Adrenal gland (tissue), 12 donors: ENCODE data around the gene JPH2. TPM values are rescaled to one million over a fixed set of nuclear protein-coding genes. Genes with fewer than 3 reads are reported as not detected.

Source experiments
- DNase-seq, 7 donors: peaks; one replicate each; pipeline ENCODE4 v3.0.0-alpha.2; 2019 to 2020
- H3K27ac ChIP-seq, 5 donors: fragments of 200-600 bp; sonication (generic) in 4 of 5; 1 replicate in 3 of 5; 2 replicates in 2 of 5; pipeline versions ENCODE4 v1.5.1 to v1.8.0; 2016 to 2020; ENCODE audit warnings: mild to moderate bottlenecking in 1 of 5
- H3K27me3 ChIP-seq: fragments of 200-600 bp; 2 replicates; pipeline ENCODE4 v1.8.0; 2021
- H3K36me3 ChIP-seq, 2 donors: fragments of 200-600 bp; replicated peaks in 1 of 2; 1 replicate in 1 of 2; 2 replicates in 1 of 2; pipeline versions ENCODE4 v1.5.1 to v1.8.0; 2018 to 2022
- H3K4me1 ChIP-seq, 2 donors: fragments of 200-600 bp; replicated peaks in 1 of 2; 1 replicate in 1 of 2; 2 replicates in 1 of 2; pipeline versions ENCODE4 v1.5.1 to v1.8.0; 2018 to 2021
- H3K4me3 ChIP-seq, 4 donors: fragments of 200-600 bp; sonication (generic) in 3 of 4; one replicate each; pipeline ENCODE4 v1.5.1; 2016 to 2018
- H3K9me3 ChIP-seq, 3 donors: fragments of 200-600 bp; sonication (generic) in 1 of 3; replicated peaks in 1 of 3; 1 replicate in 2 of 3; 2 replicates in 1 of 3; pipeline versions ENCODE4 v1.5.1 to v1.8.0; 2016 to 2021
- POLR2A ChIP-seq, 2 donors: fragments of 450-650 bp; IDR thresholded peaks; one replicate each; pipeline ENCODE4 v1.6.1; 2017; ENCODE audit warnings: antibody characterized with exemption in 2 of 2, mild to moderate bottlenecking in 2 of 2, moderate library complexity in 1 of 2
- WGBS, 4 donors: extraction: QIAGEN DNeasy Blood & Tissue Kit in 2 of 4; methylation state at CpG; one replicate each; pipeline versions ENCODE4 v1.1.5 to v1.1.7; 2013 to 2017; 5-methylcytosine and 5-hydroxymethylcytosine counted together
- intact Hi-C, 2 donors: fragments of 100-400 bp; cut with DNase I; formaldehyde crosslinking; loops; one replicate each; pipeline versions ENCODE4 v1.14.1 to v1.15.0; 2022 to 2023
- polyA plus RNA-seq, 3 donors: library from polyadenylated mRNA; stranded (reverse); fragments of 200-250 nt in 2 of 3; fragments of 350-450 nt in 1 of 3; fragmentation: Illumina TruSeq in 1 of 3; extraction: RNeasy Lipid Tissue Mini Kit (QIAGEN cat#74804) in 1 of 3; gene quantifications; one replicate each; pipeline ENCODE4 v1.2.3, GENCODE V29; 2013 to 2014
- total RNA-seq, 9 donors: library from RNA; depleted of rRNA in 4 of 9; stranded (reverse); fragments of >200 nt in 4 of 9; fragments of 120-200 nt in 1 of 9; fragmentation: NEBNext Ultra II Directional in 1 of 9; extraction: Animal tissue kit (Norgen Biotek cat#: 25700) in 1 of 9; gene quantifications; one replicate each; pipeline versions ENCODE4 v1.1.0 to v1.2.4, GENCODE V29; 2013 to 2023
- TF ChIP-seq, protein P1 (sequence below), 6 experiments: fragments of 450-650 bp in 4 of 6; fragments of 200-600 bp in 2 of 6; sonication (generic) in 1 of 6; IDR thresholded peaks; 1 replicate in 5 of 6; 2 replicates in 1 of 6; pipeline versions ENCODE4 v1.5.1 to v1.8.0; 2016 to 2021; ENCODE audit warnings: antibody characterized with exemption in 6 of 6, mild to moderate bottlenecking in 2 of 6, moderate library complexity in 1 of 6
- donor health status: healthy with polysubstance abuse.
- donor health status: Bipolar disorder and iron deficiency.
- donor health status: DM: yes; HTN: yes; CAD: no.
- donor health status: DM: no; HTN: no; CAD: no.
- donor health status: DM: no; HTN: no; CAD: no.
- donor health status: DM: yes; HTN: yes; CAD: no.

JPH2 gene
- total and polyA plus RNA-seq, 12 donors: 0.59 to 13.0 (median 3.4) TPM

DNA sequence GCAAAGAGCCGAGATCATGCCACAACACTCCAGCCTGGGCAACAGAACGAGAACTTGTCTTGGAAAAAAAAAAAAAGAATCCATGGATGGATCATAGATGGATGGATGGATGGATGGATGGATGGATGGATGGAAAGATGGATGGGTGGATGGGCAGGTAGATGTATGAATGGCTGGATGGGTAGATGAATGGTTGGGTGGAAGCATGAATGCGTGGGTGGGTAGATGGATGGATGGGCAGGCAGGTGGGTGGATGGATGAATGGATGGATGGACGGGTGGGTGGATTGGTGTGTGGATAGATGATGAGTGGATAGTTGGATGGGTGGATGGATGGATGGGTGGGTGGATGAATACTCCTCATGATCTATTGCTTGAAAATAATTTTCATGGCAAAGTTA lies 1.4 kb downstream of the JPH2 start:
- intact Hi-C loops: no loop called here
- 94 to 96% (median 95%) methylated on average over 4 of the region's 4 CpGs for WGBS, 4 donors
- TF ChIP-seq POLR2A (IDR thresholded peaks at IDR 0.05): no peak
- TF ChIP-seq, protein P1, sequence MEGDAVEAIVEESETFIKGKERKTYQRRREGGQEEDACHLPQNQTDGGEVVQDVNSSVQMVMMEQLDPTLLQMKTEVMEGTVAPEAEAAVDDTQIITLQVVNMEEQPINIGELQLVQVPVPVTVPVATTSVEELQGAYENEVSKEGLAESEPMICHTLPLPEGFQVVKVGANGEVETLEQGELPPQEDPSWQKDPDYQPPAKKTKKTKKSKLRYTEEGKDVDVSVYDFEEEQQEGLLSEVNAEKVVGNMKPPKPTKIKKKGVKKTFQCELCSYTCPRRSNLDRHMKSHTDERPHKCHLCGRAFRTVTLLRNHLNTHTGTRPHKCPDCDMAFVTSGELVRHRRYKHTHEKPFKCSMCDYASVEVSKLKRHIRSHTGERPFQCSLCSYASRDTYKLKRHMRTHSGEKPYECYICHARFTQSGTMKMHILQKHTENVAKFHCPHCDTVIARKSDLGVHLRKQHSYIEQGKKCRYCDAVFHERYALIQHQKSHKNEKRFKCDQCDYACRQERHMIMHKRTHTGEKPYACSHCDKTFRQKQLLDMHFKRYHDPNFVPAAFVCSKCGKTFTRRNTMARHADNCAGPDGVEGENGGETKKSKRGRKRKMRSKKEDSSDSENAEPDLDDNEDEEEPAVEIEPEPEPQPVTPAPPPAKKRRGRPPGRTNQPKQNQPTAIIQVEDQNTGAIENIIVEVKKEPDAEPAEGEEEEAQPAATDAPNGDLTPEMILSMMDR (IDR thresholded peaks at IDR 0.05): no peak
- Histone ChIP-seq H3K9me3 (no peaks in the 10 kb centered on the region), H3K36me3 (no peaks in the 10 kb centered on the region), H3K4me1 (peaks cover 9 to 10% of the 10 kb centered on the region in 2 donors), H3K4me3 (no peak overlapping the region), H3K27ac (no peak overlapping the region), H3K27me3 (no peaks in the 10 kb centered on the region)
- DNase-seq: no peak

DNA sequence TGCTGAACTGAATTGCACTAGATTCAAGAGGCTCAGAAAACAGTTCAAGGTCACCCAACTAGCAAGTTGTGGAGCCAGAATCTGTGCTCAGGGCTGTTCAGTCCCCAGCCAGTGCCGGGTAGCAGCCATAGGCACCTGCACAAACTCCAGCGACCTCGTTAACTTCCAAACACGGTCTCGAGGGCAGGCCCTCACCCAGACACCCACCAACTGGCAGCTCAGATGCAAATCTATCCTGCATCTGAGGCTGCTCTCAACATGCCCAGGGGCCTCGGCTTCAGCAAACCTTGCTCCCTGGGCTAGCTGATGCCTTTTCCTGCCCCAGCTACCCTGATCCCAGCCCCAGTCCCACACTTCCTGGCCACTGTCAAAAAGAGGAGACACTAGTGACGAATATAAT lies 3.7 kb downstream of the JPH2 start:
- H3K36me3 ChIP-seq: no peaks in the 10 kb centered on the region
- no peak overlapping the region for H3K4me3 ChIP-seq
- DNase-seq: no peak
- TF ChIP-seq, protein P1 (IDR thresholded peaks at IDR 0.05): no peak
- no peak for TF ChIP-seq POLR2A (IDR thresholded peaks at IDR 0.05)
- intact Hi-C loops: no loop called here
- WGBS, 4 donors: 48 to 71% (median 55%) methylated on average over 2 to 7 of the region's 7 CpGs
- peaks cover 9 to 10% of the 10 kb centered on the region in 2 donors for H3K4me1 ChIP-seq
- no peaks in the 10 kb centered on the region for H3K27me3 ChIP-seq
- H3K27ac ChIP-seq: no peak overlapping the region
- H3K9me3 ChIP-seq: no peaks in the 10 kb centered on the region

- Histone ChIP-seq H3K9me3 (no peaks in the 10 kb centered on the region), H3K4me1 (peaks cover 6% of the 10 kb centered on the region in 2 donors), H3K4me3 (no peak overlapping the region), H3K27me3 (no peaks in the 10 kb centered on the region), H3K36me3 (no peaks in the 10 kb centered on the region), H3K27ac (no peak overlapping the region)
- no peak for DNase-seq
- intact Hi-C loops: no loop called here
- WGBS, 4 donors: 69 to 92% (median 89%) methylated on average over 3 of the region's 3 CpGs
- TF ChIP-seq, protein P1 (IDR thresholded peaks at IDR 0.05): no peak
- no peak for TF ChIP-seq POLR2A (IDR thresholded peaks at IDR 0.05)
These were observed 4.1 kb downstream of the JPH2 start for GRCh38 chr20:44182863-44183262.

DNA sequence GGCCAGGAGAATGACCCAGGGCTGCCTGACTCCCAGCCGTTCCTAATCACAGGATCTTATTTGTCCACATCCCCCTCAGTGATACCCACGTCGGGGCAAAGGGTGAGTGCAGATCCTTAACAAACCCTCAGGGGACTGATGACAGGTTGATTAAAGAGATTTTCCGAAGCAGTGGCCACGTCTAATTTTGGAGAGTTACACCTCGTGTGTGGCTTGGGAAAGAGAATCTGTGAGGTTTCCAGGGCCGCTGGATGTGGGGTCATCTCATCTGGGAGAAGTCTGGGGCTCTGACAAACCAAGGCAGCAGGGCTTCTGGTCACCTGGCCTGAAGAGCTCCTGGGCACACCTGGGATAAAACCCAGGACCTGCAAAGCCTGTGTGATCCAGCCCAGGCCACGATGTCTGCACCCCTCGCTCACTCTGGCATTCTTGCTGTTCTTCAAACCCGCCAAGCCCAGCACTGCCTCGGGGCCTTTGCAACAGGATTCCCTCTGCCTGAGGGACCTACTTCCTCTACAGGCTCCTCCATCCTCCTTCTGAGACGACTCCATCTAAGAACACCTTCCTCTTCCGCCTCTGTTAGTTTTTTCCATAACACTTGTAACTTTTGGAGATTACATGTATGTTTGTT lies 4.7 kb downstream of the JPH2 start:
- TF ChIP-seq, protein P1 (IDR thresholded peaks at IDR 0.05): no peak
- TF ChIP-seq POLR2A (IDR thresholded peaks at IDR 0.05): no peak
- no peak for DNase-seq
- no peaks in the 10 kb centered on the region for H3K9me3 ChIP-seq
- no peak overlapping the region for H3K4me3 ChIP-seq
- WGBS, 4 donors: 62 to 71% (median 67%) methylated on average over 10 to 13 of the region's 13 CpGs
- H3K36me3 ChIP-seq: no peaks in the 10 kb centered on the region
- intact Hi-C loops: no loop called here
- no peak overlapping the region for H3K27ac ChIP-seq
- H3K27me3 ChIP-seq: no peaks in the 10 kb centered on the region
- peaks cover under 1 to 1% of the 10 kb centered on the region in 2 donors for H3K4me1 ChIP-seq
